Rectal smooth muscle tissue (tissue), 1 donor: Measurements from ENCODE around the gene RTP4.
"Not testable (repeated sequence)": the region's sequence is repeated elsewhere in the genome, so short reads cannot be mapped to it uniquely, and the experiment has no call there.

Experiments used
- H3K27ac ChIP-seq: one replicate; pipeline ENCODE4 v1.7.0; 2013; ENCODE audit warnings: low read depth, low read length, inconsistent platforms
- H3K27me3 ChIP-seq: one replicate; pipeline ENCODE4 v1.7.0; 2013; ENCODE audit warnings: low read length; ENCODE audit not compliant: control insufficient read depth, insufficient read depth
- H3K36me3 ChIP-seq: one replicate; pipeline ENCODE4 v1.7.0; 2013; ENCODE audit warnings: low read length; ENCODE audit not compliant: control insufficient read depth, insufficient read depth
- H3K4me1 ChIP-seq: one replicate; pipeline ENCODE4 v1.7.0; 2013; ENCODE audit warnings: low read length; ENCODE audit not compliant: control insufficient read depth, insufficient read depth
- H3K4me3 ChIP-seq: one replicate; pipeline ENCODE4 v1.7.0; 2013; ENCODE audit warnings: low read length
- H3K9ac ChIP-seq: one replicate; pipeline ENCODE4 v1.7.0; 2013; ENCODE audit warnings: low read length

The RTP4 gene

DNA sequence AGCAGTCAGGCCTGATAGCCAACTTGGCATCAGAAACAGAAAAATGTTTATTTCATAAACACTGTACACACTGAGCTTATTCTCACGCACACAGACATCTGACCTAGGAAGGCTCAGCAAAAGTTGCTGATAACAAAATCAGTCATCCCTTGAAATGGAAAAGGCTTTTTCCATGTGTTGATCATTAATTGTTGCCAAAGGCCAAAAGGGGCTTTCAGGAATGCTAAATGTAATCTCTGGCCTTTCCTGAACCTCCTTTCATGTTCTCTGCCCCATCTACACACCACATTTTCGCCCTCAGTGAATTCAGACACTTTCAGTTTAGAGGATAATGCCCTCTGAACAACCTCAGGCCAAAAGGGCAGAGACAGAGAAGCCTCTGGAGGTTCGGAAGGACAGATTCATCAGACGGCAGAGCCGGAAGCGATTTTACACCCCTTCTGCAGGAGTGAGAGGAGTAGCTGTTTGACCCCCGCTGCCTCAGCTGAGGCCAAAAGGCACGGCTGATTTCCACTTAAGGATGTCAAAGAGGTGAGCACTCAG lies 14.5 kb downstream of the RTP4 start:
- H3K4me1 ChIP-seq = no peaks in the 10 kb centered on the region
- H3K4me3 ChIP-seq = no peak overlapping the region
- H3K36me3 ChIP-seq = no peaks in the 10 kb centered on the region
- H3K27me3 ChIP-seq = no peaks in the 10 kb centered on the region
- no peak overlapping the region for H3K9ac ChIP-seq
- H3K27ac ChIP-seq = no peak overlapping the region

DNA sequence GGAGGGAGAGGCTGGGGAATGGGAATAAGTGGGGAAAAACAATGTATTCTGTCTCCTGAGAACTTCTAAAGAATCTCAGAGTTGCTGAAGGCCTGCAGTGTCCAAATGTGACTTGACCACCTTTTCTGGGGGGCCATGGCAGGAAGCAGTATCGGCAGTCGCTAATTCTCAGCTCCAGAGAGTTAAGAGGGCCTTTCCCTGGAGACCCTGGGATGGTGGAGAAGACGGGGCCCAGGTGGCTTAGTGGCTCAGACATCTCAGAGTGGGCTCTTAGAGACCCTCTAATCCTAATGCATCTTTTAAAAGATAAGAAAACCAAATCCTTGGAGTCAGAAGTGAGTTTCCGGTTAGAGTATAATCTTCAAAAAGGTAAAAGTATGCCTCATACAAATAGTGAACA lies 15.1 kb downstream of the RTP4 start:
- H3K27me3 ChIP-seq = no peaks in the 10 kb centered on the region
- H3K36me3 ChIP-seq = no peaks in the 10 kb centered on the region
- H3K27ac ChIP-seq = no peak overlapping the region
- H3K4me3 ChIP-seq = no peak overlapping the region
- no peaks in the 10 kb centered on the region for H3K4me1 ChIP-seq
- no peak overlapping the region for H3K9ac ChIP-seq

DNA sequence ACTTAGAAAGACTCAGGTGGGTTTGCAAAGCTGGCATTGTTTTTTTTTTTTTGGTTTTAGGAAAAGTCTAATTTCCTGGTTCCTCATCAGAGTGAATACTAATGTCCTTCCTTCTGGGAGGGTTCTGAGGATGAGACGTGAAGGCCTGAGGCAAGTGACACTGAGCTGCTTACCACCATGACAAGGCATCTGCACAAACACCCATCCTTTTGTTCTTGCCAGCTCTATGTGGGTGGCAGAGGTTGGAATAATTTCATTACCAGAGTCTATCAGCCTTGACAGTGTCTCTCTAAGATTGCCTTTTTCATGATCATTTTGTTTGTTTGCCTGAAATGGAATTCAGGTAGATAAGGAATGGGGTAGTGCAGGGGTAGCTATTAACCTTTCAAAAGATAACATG lies 17.1 kb downstream of the RTP4 start:
- no peaks in the 10 kb centered on the region for H3K4me1 ChIP-seq
- H3K27ac ChIP-seq = no peak overlapping the region
- no peaks in the 10 kb centered on the region for H3K36me3 ChIP-seq
- H3K4me3 ChIP-seq = no peak overlapping the region
- H3K27me3 ChIP-seq = no peaks in the 10 kb centered on the region
- no peak overlapping the region for H3K9ac ChIP-seq

DNA sequence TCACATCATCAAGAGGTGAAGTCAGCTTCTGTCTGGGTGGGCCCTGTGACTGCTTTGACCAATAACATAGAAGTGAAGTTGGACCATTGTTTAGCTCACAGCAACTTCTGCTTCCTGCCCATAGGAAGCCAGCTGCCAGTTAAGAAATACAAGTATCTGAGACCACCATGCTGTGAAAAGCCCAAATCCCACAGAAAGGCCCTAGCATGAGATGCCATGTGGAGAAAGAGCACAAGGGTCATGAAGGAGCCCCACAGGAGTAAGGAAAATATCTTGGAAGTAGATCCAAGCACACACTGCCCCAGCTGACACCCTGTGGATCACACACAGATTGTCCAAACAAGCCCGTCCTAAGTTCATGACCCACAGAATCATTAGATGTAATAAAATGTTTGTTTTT lies 28.5 kb downstream of the RTP4 start:
- Histone ChIP-seq H3K4me1 (no peaks in the 10 kb centered on the region), H3K27me3 (no peaks in the 10 kb centered on the region), H3K27ac (no peak overlapping the region), H3K36me3 (no peaks in the 10 kb centered on the region), H3K4me3 (no peak overlapping the region), H3K9ac (no peak overlapping the region)

DNA sequence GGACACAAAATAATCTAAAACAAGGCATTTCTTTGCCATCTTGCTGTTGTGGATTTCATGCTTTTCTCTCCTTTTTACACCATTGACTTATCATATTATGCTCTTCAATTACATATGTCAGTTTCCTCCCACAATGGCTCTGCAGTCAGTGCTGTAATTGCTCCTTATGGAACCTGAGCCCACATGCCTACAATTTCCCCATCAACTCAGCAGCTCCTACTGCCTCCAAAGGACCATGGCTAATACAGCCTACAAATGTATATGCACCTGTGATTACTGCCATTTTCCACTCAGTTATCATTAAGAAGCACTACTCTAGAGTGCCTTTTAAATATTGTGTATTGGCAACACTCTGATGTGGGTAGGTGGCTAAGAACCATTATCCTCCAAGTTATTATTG lies 30.8 kb downstream of the RTP4 start:
- Histone ChIP-seq H3K36me3 (no peaks in the 10 kb centered on the region), H3K4me3 (no peak overlapping the region), H3K9ac (no peak overlapping the region), H3K4me1 (peaks cover 4% of the 10 kb centered on the region), H3K27ac (no peak overlapping the region), H3K27me3 (no peaks in the 10 kb centered on the region)

DNA sequence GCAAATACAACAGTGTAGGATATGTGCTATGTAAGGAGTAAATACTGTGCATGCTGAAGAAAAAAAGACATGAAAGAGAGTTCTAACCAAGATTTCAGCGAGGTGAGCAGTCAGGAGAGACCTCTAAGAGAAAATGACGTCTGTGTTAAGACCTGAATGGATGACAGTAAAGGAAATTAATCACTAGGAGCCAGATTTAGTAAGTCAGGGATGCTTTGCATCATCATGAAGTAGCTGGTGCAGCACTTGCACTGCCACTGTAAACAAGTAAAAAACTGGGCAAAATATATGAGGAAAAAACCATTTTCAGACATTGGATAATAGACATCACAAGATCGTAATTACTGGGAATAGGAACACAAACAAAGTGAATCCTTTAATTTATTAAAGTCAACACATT lies 32.6 kb downstream of the RTP4 start:
- H3K4me1 ChIP-seq = peaks cover 4% of the 10 kb centered on the region
- no peak overlapping the region for H3K27ac ChIP-seq
- H3K4me3 ChIP-seq = no peak overlapping the region
- no peak overlapping the region for H3K9ac ChIP-seq
- H3K36me3 ChIP-seq = no peaks in the 10 kb centered on the region
- H3K27me3 ChIP-seq = no peaks in the 10 kb centered on the region

DNA sequence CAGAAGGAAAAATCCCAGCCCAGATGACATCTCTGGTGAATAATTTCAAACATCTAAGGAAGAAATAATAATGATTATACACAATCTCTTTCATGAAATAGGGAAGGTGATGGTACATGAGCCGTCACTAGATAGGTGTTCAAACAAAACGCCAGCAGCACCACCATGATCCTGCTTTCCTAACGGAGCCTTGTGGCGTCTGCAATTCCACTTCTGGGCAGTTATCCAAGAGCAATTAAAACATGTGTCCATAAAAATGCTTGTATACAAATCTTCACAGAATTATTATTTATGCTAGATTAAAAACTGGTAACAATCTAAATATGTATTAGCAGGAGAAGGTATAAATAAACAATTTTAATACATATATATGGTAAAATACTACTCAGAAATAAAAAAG lies 33.7 kb downstream of the RTP4 start:
- Histone ChIP-seq H3K27ac (no peak overlapping the region), H3K4me1 (peaks cover 4% of the 10 kb centered on the region), H3K4me3 (no peak overlapping the region), H3K9ac (no peak overlapping the region), H3K36me3 (no peaks in the 10 kb centered on the region), H3K27me3 (no peaks in the 10 kb centered on the region)

DNA sequence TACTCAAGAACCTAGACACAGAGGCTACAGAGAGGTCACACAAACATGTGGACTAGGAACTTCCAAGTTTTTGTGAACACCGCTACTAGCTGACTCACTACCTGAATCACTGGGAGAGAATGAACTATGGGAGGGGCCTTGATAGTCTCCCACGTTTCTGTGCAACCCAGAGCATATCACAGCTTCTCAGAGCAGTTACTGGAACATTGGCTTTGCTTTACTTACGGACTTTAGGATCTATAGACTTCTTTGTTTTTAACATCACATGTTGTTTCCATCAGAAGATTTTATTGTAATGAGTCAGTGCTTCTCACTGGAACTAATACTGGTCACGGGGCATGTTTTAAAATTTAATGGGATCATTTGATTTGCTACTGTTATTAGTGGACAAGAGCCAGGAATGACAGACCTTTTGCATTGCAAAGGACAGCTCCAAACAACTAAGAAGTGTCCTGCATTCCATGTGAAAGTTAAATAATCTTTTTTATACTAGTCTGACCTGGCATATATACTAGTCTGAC lies 35.6 kb downstream of the RTP4 start:
- Histone ChIP-seq H3K4me1 (peaks cover 4% of the 10 kb centered on the region), H3K27ac (peak overlapping the region; percentile 75), H3K36me3 (no peaks in the 10 kb centered on the region), H3K9ac (no peak overlapping the region), H3K27me3 (no peaks in the 10 kb centered on the region), H3K4me3 (no peak overlapping the region)

DNA sequence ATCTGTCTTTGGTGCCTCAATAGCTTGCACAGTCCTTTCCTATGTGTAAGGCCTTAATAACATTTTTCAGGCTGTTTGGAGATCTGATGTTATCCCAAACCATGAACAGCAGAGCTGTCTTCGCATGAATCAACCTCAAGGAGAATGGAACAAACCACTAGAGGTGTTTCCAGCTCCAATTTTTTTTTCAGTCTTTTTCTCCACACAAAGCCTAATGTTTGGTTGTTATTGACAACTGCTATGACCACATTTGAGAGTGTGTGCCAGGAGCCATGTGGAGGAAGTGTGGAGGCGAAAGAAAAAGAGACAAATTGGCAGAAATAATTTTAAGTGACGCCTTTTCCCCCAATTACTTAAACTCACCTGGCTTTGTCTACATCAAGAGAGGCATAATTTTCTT lies 38.7 kb downstream of the RTP4 start:
- Histone ChIP-seq H3K27me3 (no peaks in the 10 kb centered on the region), H3K9ac (no peak overlapping the region), H3K4me3 (no peak overlapping the region), H3K36me3 (no peaks in the 10 kb centered on the region), H3K4me1 (peaks cover 4% of the 10 kb centered on the region), H3K27ac (no peak overlapping the region)

DNA sequence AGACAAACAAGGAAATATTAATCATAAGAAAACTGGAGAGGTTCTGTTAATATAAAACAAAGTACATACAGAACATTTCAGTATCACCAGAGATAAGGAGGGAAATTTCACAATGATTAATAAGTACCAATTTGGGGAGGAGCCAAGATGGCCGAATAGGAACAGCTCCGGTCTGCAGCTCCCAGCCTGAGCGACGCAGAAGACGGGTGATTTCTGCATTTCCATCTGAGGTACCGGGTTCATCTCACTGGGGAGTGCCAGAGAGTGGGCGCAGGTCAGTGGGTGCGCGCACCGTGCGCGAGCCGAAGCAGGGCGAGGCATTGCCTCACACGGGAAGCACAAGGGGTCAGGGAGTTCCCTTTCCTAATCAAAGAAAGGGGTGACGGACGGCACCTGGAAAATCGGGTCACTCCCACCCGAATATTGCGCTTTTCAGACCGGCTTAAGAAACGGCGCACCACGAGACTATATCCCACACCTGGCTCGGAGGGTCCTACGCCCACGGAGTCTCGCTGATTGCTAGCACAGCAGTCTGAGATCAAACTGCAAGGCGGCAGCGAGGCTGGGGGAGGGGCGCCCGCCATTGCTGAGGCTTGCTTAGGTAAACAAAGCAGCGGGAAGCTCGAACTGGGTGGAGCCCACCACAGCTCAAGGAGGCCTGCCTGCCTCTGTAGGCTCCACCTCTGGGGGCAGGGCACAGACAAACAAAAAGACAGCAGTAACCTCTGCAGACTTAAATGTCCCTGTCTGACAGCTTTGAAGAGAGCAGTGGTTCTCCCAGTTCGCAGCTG lies 44.0 kb downstream of the RTP4 start:
- H3K27me3 ChIP-seq, H3K9ac ChIP-seq, H3K4me1 ChIP-seq, H3K4me3 ChIP-seq, H3K36me3 ChIP-seq, H3K27ac ChIP-seq: not testable (repeated sequence)
